Progenitor cell of endocrine pancreas (in vitro differentiated cells): Measurements from ENCODE around the gene ADAM11. TPM values are rescaled to one million over a fixed set of nuclear protein-coding genes. Genes with fewer than 3 reads are reported as not detected.

Source experiments
- DNase-seq: peaks from one replicate; pipeline ENCODE4 v3.0.0; 2021; ENCODE audit warnings: low spot score; ENCODE audit not compliant: unreplicated experiment
- H3K27ac Mint-ChIP-seq: 2 replicates; pipeline ENCODE4 v1.8.0; 2021; ENCODE audit warnings: mild to moderate bottlenecking, moderate library complexity, mixed read lengths
- H3K27me3 Mint-ChIP-seq: 2 replicates; pipeline ENCODE4 v1.8.0; 2021; ENCODE audit warnings: mixed read lengths
- H3K36me3 Mint-ChIP-seq: 2 replicates; pipeline ENCODE4 v1.8.0; 2022; ENCODE audit warnings: mixed read lengths; ENCODE audit not compliant: insufficient read depth
- H3K4me1 Mint-ChIP-seq: 2 replicates; pipeline ENCODE4 v1.8.0; 2021; ENCODE audit warnings: low read depth, mixed read lengths
- H3K4me3 Mint-ChIP-seq: 2 replicates; pipeline ENCODE4 v1.8.0; 2021; ENCODE audit warnings: low read depth, mild to moderate bottlenecking, moderate library complexity, mixed read lengths
- H3K9me3 Mint-ChIP-seq: 2 replicates; pipeline ENCODE4 v1.8.0; 2021; ENCODE audit warnings: low read depth, mixed read lengths
- total RNA-seq: library from RNA; stranded (reverse); gene quantifications from 2 replicates; pipeline ENCODE4 v1.2.1, GENCODE V29; 2021
- TF ChIP-seq, protein P1 (sequence below): fragments of 200-600 bp; sonication (generic); IDR thresholded peaks from one replicate; pipeline ENCODE4 v1.5.0; 2021; ENCODE audit warnings: antibody characterized with exemption, mild to moderate bottlenecking; ENCODE audit not compliant: unreplicated experiment

ADAM11 gene
- total RNA-seq, 1 donor from 2014 or later = 1.4 TPM

DNA sequence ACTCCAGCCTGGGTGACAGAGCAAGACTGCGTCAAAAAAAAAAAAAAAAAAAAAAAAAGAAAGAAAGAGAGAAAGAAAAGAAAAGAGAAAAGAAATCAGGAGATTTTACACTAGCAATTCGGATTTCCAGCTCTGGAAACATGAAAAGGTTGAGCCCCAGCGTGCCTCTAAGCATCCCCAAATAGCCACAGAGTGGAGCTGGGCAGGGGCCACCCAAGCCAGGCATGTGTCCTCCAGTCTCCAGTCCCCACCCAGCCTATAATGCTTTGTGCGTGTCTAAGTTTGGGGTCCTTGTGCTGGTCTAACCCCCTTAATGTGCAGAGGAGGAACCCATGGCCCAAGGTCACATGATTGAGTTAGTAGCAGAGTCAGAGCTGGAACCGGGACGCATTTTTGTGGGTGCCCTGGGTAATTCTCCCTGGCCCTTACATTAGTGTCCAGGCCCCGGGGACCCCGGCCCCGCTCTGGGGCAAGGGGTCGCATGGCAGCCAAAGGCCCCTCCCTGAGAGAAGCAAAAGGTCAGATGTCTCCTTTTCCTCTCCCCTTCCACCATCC, 19.9 kb downstream of the ADAM11 start:
- Mint-ChIP-seq H3K27me3 (peaks cover 38% of the 10 kb centered on the region), H3K9me3 (no peaks in the 10 kb centered on the region), H3K4me1 (no peaks in the 10 kb centered on the region), H3K36me3 (no peaks in the 10 kb centered on the region), H3K27ac (no peak overlapping the region), H3K4me3 (no peak overlapping the region)
- DNase-seq = no peak
- TF ChIP-seq, protein P1, sequence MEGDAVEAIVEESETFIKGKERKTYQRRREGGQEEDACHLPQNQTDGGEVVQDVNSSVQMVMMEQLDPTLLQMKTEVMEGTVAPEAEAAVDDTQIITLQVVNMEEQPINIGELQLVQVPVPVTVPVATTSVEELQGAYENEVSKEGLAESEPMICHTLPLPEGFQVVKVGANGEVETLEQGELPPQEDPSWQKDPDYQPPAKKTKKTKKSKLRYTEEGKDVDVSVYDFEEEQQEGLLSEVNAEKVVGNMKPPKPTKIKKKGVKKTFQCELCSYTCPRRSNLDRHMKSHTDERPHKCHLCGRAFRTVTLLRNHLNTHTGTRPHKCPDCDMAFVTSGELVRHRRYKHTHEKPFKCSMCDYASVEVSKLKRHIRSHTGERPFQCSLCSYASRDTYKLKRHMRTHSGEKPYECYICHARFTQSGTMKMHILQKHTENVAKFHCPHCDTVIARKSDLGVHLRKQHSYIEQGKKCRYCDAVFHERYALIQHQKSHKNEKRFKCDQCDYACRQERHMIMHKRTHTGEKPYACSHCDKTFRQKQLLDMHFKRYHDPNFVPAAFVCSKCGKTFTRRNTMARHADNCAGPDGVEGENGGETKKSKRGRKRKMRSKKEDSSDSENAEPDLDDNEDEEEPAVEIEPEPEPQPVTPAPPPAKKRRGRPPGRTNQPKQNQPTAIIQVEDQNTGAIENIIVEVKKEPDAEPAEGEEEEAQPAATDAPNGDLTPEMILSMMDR = no peak

DNA sequence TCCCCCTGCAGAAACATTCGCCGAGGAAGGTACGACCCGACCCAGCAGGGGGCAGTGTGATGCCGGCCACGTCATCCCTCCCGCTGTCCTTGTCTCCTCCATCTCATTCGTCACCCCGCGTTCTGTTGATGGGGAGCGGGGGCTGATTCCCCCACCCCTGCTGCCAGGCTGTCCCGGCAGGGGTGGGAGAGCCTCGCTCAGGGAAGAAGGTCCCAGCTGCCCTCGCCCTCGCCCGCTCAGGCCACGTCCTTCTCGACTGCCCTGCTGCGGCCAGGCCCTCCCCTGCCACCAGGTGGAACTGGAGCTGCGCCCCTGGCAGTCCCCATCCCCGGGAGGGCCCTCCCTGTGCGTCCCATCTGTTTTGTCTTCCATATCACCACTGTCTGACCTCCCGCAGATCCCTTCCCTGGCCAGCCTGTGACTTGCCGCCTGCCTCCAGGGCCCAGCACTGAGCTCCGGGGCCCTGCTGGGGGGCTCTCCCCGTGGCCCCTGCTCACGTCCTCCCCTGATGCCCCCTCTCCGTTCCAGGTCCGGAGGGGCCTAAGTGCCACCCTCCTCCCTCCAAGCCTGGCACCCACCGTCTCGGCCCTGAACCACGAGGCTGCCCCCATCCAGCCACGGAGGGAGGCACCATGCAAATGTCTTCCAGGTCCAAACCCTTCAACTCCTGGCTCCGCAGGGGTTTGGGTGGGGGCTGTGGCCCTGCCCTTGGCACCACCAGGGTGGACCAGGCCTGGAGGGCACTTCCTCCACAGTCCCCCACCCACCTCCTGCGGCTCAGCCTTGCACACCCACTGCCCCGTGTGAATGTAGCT, 20.6 kb downstream of the ADAM11 start:
- Mint-ChIP-seq H3K9me3 (no peaks in the 10 kb centered on the region), H3K4me3 (peak overlapping the region; percentile 69), H3K27me3 (peaks cover 37% of the 10 kb centered on the region), H3K36me3 (no peaks in the 10 kb centered on the region), H3K4me1 (no peaks in the 10 kb centered on the region), H3K27ac (no peak overlapping the region)
- TF ChIP-seq, protein P1 = peak; percentile 87
- DNase-seq = peak; percentile 74

DNA sequence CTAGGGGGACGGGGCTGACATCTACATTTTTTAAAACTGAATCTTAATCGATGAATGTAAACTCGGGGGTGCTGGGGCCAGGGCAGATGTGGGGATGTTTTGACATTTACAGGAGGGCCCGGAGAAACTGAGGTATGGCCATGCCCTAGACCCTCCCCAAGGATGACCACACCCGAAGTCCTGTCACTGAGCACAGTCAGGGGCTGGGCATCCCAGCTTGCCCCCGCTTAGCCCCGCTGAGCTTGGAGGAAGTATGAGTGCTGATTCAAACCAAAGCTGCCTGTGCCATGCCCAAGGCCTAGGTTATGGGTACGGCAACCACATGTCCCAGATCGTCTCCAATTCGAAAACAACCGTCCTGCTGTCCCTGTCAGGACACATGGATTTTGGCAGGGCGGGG, 21.4 kb downstream of the ADAM11 start:
- no peak for DNase-seq

DNA sequence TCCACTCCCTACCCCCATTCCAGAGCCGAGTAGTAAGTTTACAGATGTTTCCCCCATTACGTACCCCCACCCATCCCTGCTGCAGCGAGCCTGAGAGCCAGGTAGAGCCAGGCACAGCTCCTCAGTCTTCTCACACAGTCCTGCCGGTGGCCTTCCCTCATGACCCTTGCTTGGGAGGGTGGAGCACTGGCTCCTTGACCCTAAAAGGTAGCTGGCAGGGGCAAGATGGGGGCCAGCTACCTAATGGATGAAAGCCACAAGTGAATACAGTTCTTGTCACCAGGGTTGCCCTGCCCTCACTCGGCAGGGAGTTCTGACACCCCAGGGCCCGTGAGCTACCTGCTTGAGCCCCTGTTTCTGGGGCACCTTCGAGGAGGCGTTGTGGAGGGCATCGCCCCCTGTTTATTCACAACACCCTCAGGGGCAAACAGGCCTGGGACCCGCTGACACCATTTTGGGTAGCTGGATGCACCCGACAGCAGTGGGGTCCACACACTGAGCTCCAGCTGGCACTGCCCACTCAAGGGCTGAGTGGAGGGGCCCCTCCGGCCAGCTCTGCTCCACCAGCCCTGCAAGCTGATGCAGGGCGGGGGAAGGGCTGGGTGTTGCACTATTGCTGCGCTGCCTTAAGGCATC, 22.2 kb downstream of the ADAM11 start:
- DNase-seq = no peak
- Mint-ChIP-seq H3K27me3 (peaks cover 37% of the 10 kb centered on the region), H3K27ac (no peak overlapping the region), H3K4me1 (no peaks in the 10 kb centered on the region), H3K9me3 (no peaks in the 10 kb centered on the region), H3K4me3 (no peak overlapping the region), H3K36me3 (no peaks in the 10 kb centered on the region)
- TF ChIP-seq, protein P1 = no peak

More for the DNA sequence above, 21.4 kb downstream of the ADAM11 start:
- Mint-ChIP-seq H3K4me3 (no peak overlapping the region), H3K27ac (no peak overlapping the region), H3K4me1 (no peaks in the 10 kb centered on the region), H3K27me3 (peaks cover 37% of the 10 kb centered on the region), H3K36me3 (no peaks in the 10 kb centered on the region), H3K9me3 (no peaks in the 10 kb centered on the region)
- TF ChIP-seq, protein P1 = no peak

DNA sequence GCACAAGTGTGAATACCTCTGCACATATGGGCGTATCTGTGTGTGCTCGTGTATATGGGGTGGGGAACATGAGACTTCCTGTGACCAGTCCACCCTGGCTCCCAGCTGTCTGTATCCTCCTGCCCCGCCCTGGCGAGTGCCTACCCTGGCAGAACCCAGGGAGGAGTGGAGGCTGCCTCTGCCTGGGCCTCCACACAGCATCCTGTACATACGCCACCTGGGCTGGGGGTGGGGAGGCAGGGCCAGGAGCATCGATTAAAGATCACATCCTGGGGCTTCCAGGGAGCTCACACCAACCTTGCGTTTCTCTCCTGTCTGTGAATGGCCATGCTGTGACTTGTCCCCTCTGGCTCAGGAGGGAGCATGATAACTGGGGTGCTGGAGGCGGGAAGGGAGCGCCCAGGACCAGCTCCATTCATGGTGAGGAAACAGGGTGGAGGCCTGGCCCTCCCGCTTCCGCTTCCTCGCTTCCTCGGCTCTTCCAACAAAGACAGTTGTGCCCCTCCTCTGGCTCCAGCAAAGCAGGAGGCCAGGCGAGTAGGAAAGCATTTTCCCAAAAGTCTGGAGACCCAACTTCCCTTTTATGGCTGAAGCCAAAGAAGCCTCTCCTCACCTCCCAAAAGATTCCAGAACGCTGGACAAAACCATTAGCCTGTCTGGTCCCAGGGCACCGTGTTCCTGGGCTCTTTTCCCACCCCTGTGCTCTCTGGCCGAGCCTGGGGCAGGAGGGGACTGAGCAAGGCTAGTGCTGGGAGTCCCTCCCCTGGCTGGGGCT, 22.9 kb downstream of the ADAM11 start:
- Mint-ChIP-seq H3K27me3 (peaks cover 32% of the 10 kb centered on the region), H3K27ac (no peak overlapping the region), H3K4me3 (no peak overlapping the region), H3K4me1 (no peaks in the 10 kb centered on the region), H3K9me3 (no peaks in the 10 kb centered on the region), H3K36me3 (no peaks in the 10 kb centered on the region)
- TF ChIP-seq, protein P1 = no peak
- no peak for DNase-seq
